Esophagus muscularis mucosa (tissue), 4 donors: ENCODE data around the gene MEGF6. TPM values are rescaled to one million over a fixed set of nuclear protein-coding genes. Genes with fewer than 3 reads are reported as not detected.

ENCODE experiments used
- DNase-seq: peaks from one replicate; pipeline ENCODE4 v3.0.0-alpha.2; 2017; ENCODE audit errors: extremely low spot score
- H3K27ac ChIP-seq, 4 donors: fragments of 200-600 bp; sonication (generic); replicated peaks in 1 of 4; 1 replicate in 3 of 4; 2 replicates in 1 of 4; pipeline ENCODE4 v1.5.1; 2016 to 2019; ENCODE audit warnings: mild to moderate bottlenecking in 1 of 4
- H3K27me3 ChIP-seq, 4 donors: fragments of 200-600 bp; sonication (generic); one replicate each; pipeline versions ENCODE4 v1.5.1 to v1.6.0; 2016 to 2019
- H3K36me3 ChIP-seq, 4 donors: fragments of 200-600 bp; sonication (generic); one replicate each; pipeline ENCODE4 v1.5.1; 2016 to 2019
- H3K4me1 ChIP-seq, 4 donors: fragments of 200-600 bp; sonication (generic); one replicate each; pipeline ENCODE4 v1.5.1; 2016 to 2019
- H3K4me3 ChIP-seq, 4 donors: fragments of 200-600 bp; sonication (generic); 1 replicate in 2 of 4; 2 replicates in 2 of 4; pipeline ENCODE4 v1.5.1; 2016 to 2019; ENCODE audit warnings: mild to moderate bottlenecking in 4 of 4, moderate library complexity in 1 of 4
- H3K9me3 ChIP-seq, 4 donors: fragments of 200-600 bp; sonication (generic); 1 replicate in 3 of 4; 2 replicates in 1 of 4; pipeline ENCODE4 v1.5.1; 2016 to 2019
- EP300 ChIP-seq: sonication (generic); formaldehyde crosslinking; IDR thresholded peaks from one replicate; pipeline ENCODE4 v1.6.1; 2017; ENCODE audit warnings: antibody characterized with exemption
- POLR2A ChIP-seq: fragments of 450-650 bp; IDR thresholded peaks from one replicate; pipeline ENCODE4 v1.6.1; 2017; ENCODE audit warnings: antibody characterized with exemption, moderate library complexity, mild to moderate bottlenecking, low read depth
- POLR2AphosphoS5 ChIP-seq, 2 donors: sonication (generic); formaldehyde crosslinking; IDR thresholded peaks; one replicate each; pipeline ENCODE4 v1.6.1; 2017; ENCODE audit warnings: antibody characterized with exemption in 2 of 2
- WGBS: methylation state at CpG from one replicate; pipeline ENCODE4 v1.1.5; 2018; 5-methylcytosine and 5-hydroxymethylcytosine counted together
- intact Hi-C: fragments of 100-400 bp; cut with DNase I; formaldehyde crosslinking; loops from one replicate; pipeline ENCODE4 v1.15.1; 2023
- total RNA-seq, 4 donors: library from RNA; depleted of rRNA; stranded (reverse); fragments of >200 nt; gene quantifications; one replicate each; pipeline versions ENCODE4 v1.1.0 to v1.2.1, GENCODE V29; 2016
- TF ChIP-seq, protein P1 (sequence below), 3 experiments: fragments of 200-600 bp in 2 of 3; fragments of 450-650 bp in 1 of 3; sonication (generic) in 2 of 3; IDR thresholded peaks; one replicate each; pipeline ENCODE4 v1.5.1; 2017 to 2019; ENCODE audit warnings: antibody characterized with exemption in 3 of 3, mild to moderate bottlenecking in 2 of 3, moderate library complexity in 1 of 3

Gene MEGF6
- total RNA-seq, 4 donors from 2014 or later = 9.3 to 18.1 (median 12.7) TPM

DNA sequence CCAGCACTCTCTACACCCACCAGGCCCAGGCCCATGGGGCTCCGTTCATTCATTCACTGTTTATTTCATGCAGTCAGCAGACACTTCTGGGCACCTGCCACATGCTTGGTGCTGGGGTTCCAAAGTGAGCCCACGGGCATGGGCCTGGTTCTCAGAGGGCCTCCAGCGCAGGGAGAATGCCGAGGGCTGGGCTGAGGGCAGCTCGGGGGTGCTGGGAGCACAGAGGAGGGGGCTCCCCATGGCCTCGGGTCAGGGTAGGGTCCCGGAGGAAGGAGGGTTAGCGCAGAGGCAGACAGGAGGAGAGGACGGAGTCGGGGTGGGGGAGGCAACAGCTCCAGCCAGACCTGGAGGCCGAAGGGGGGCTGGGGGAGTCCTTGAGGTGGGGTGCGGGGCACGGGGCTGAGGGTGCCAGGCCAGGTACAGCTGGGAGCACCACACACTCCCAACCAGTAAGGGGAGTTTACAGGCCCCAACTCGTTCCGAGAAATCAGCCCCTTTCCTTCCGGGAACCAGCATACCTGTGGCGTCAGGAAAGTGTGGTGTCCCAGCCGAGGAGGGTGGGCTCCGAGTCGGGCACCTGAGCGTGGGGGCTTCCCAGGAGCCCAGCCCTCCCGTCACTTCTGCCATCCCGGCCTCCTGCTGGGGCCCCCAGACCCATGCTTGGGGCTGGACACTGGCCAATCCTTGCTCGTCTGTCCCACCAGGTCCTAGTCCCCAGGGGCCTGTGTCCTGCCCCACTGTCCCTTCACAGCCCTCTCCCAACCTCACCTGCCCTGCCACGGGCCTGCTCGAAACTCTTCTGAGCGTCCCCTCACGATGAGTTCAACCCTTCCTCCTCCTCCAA lies 146.0 kb downstream of the MEGF6 start:
- intact Hi-C loops = no loop called here
- TF ChIP-seq POLR2A (no peak), POLR2AphosphoS5 (IDR thresholded peaks at IDR 0.05) (no peak), EP300 (no peak)
- TF ChIP-seq, protein P1, sequence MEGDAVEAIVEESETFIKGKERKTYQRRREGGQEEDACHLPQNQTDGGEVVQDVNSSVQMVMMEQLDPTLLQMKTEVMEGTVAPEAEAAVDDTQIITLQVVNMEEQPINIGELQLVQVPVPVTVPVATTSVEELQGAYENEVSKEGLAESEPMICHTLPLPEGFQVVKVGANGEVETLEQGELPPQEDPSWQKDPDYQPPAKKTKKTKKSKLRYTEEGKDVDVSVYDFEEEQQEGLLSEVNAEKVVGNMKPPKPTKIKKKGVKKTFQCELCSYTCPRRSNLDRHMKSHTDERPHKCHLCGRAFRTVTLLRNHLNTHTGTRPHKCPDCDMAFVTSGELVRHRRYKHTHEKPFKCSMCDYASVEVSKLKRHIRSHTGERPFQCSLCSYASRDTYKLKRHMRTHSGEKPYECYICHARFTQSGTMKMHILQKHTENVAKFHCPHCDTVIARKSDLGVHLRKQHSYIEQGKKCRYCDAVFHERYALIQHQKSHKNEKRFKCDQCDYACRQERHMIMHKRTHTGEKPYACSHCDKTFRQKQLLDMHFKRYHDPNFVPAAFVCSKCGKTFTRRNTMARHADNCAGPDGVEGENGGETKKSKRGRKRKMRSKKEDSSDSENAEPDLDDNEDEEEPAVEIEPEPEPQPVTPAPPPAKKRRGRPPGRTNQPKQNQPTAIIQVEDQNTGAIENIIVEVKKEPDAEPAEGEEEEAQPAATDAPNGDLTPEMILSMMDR (IDR thresholded peaks at IDR 0.05) = no peak
- no peaks in the 10 kb centered on the region for H3K4me1 ChIP-seq
- H3K36me3 ChIP-seq = no peaks in the 10 kb centered on the region
- no peak overlapping the region for H3K27ac ChIP-seq
- H3K27me3 ChIP-seq = peaks cover 0 to 54% (median 0%) of the 10 kb centered on the region in 4 donors
- no peak overlapping the region for H3K4me3 ChIP-seq
- WGBS = 83% methylated on average over 26 of the region's 28 CpGs
- DNase-seq = no peak
- H3K9me3 ChIP-seq = no peaks in the 10 kb centered on the region

DNA sequence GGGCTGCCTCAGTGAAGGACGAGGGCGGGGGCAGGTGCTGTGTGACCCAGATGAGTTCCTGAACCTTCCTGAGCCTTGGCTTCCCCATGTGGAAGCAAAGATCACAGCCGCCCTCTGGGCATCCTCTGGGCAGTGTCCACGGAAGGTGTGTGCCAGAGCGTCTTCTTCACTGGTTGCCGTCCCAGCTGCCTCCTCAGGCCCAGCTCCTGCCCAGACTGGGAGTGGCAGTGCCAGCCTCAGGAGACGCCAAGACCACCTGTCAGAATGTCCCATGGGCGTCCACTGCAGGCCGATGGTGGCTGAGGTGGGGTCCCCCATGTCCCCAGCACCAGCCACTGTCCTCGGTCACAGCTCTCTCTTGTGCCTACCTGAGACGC lies 146.7 kb downstream of the MEGF6 start:
- no peaks in the 10 kb centered on the region for H3K9me3 ChIP-seq
- WGBS = 90% methylated on average over 11 of the region's 11 CpGs
- no peak overlapping the region for H3K4me3 ChIP-seq
- H3K4me1 ChIP-seq = no peaks in the 10 kb centered on the region
- DNase-seq = no peak
- intact Hi-C loops = no loop called here
- no peaks in the 10 kb centered on the region for H3K36me3 ChIP-seq
- no peak overlapping the region for H3K27ac ChIP-seq
- peaks cover 0 to 50% (median 0%) of the 10 kb centered on the region in 4 donors for H3K27me3 ChIP-seq
- TF ChIP-seq, protein P1 (IDR thresholded peaks at IDR 0.05) = no peak
- no peak for TF ChIP-seq POLR2A
- no peak for TF ChIP-seq EP300
- TF ChIP-seq POLR2AphosphoS5 (IDR thresholded peaks at IDR 0.05) = no peak

DNA sequence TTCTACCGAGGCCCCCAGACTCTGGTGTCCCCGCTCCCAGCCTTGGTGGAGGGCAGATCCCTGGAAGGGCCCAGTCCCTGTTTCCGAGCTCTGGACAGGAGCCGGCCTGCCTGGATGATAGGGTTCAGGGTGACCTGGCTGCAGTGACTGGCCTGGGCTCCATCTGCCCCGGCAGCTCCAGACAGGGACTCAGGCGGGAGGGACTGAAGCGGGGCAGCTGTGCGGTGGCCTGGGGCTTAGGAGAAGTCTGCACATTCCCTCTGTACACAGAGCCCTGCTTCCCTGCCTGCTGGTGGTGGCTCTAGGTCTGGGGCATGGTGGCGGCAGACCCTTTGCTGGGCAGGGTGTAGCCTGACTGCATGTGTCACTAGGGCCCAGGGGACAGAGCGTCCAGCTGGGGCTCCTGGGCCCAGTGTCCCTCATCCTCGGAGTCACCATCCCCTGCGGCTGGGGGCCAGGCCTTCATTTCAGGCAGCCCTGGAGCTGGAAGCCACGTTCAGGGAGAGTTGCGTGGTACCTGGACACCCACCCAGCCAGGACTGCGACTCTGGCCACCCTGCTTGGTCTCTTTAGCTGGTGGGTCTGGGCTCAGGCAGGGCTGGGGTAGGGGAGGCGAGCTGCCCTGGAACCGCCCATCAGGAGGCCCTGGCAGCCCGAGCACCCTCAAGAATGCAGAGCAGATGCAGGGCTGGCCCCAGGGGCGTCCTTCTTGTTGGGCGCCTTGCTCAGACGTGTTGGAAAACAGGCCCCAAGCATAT lies 147.2 kb downstream of the MEGF6 start:
- WGBS = 93% methylated on average over 3 of the region's 21 CpGs
- H3K9me3 ChIP-seq = no peaks in the 10 kb centered on the region
- H3K4me1 ChIP-seq = no peaks in the 10 kb centered on the region
- H3K27me3 ChIP-seq = peaks cover 0 to 44% (median 0%) of the 10 kb centered on the region in 4 donors
- DNase-seq = no peak
- no peak overlapping the region for H3K4me3 ChIP-seq
- H3K27ac ChIP-seq = no peak overlapping the region
- intact Hi-C loops = no loop called here
- H3K36me3 ChIP-seq = no peaks in the 10 kb centered on the region
- TF ChIP-seq, protein P1 (IDR thresholded peaks at IDR 0.05) = no peak
- TF ChIP-seq POLR2A (no peak), EP300 (no peak), POLR2AphosphoS5 (IDR thresholded peaks at IDR 0.05) (no peak)

DNA sequence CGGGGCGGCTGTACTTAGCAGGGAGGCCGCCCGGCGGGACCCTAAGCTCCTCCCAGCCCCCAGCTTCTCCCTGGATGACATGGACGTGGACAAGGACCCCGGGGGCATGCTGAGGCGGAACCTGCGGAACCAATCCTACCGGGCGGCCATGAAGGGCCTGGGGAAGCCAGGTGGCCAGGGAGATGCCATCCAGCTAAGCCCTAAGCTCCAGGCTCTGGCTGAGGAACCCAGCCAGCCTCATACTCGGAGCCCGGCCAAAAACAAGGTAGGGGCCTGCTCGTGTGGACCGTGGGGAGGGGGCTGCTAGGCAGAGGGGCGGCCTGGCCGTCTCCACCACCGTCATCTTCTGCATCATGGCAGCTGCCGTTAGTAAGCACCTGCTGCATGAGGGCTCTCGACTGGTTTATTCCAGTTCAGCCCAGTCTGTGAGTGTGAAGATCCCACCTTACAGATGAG lies 147.9 kb downstream of the MEGF6 start:
- H3K27ac ChIP-seq = no peak overlapping the region
- intact Hi-C loops = no loop called here
- no peaks in the 10 kb centered on the region for H3K36me3 ChIP-seq
- no peak for TF ChIP-seq EP300
- no peak for TF ChIP-seq POLR2AphosphoS5 (IDR thresholded peaks at IDR 0.05)
- TF ChIP-seq, protein P1 (IDR thresholded peaks at IDR 0.05) = no peak
- TF ChIP-seq POLR2A = no peak
- H3K9me3 ChIP-seq = no peaks in the 10 kb centered on the region
- no peak for DNase-seq
- peaks cover 0 to 4% (median 2%) of the 10 kb centered on the region in 4 donors for H3K4me1 ChIP-seq
- H3K4me3 ChIP-seq = no peak overlapping the region
- 85% methylated on average over 8 of the region's 20 CpGs for WGBS
- peaks cover 0 to 38% (median 0%) of the 10 kb centered on the region in 4 donors for H3K27me3 ChIP-seq
